Placental pericyte (primary cell): ENCODE results near the gene CLCA4. TPM values are rescaled to one million over a fixed set of nuclear protein-coding genes. Genes with fewer than 3 reads are reported as not detected.

ENCODE experiments used
- total RNA-seq: library from RNA; depleted of rRNA; stranded (reverse); fragments of >200 nt; gene quantifications from 2 replicates; pipeline ENCODE4 v1.2.3, GENCODE V29; 2012

The CLCA4 gene
- total RNA-seq = not detected in 2 replicates

GRCh38 chr1:86546787-86547221 lies at the start of gene CLCA4:
Gene CLCA4 (plus strand): TSS chr1:86547078. CDS start chr1:86547120, 42 bp downstream.

Other genes with a start within 250 kb of the CLCA4 start
- 25.8 and 48.0 TPM in 2 replicates for gene ODF2L, start 150.8 kb upstream of the CLCA4 start, total RNA-seq
- 0.44 TPM in 1 of 2 replicates, not detected in the other for gene CLCA2, start 122.9 kb upstream of the CLCA4 start, total RNA-seq
- 0.22 TPM in 1 of 2 replicates, not detected in the other for gene CLCA1, start 78.2 kb upstream of the CLCA4 start, total RNA-seq
- gene SH3GLB1, start 157.5 kb downstream of the CLCA4 start, total RNA-seq = 47.8 and 77.7 TPM in 2 replicates